HG03280 (cell line): ENCODE data around the gene RPS6KA2.
"Not testable (repeated sequence)": the region's sequence is repeated elsewhere in the genome, so short reads cannot be mapped to it uniquely, and the experiment has no call there.

Experiments used
- ATAC-seq: cut with Tn5 transposase; IDR thresholded peaks from one replicate; pipeline ENCODE4 v1.9.1; 2021; ENCODE audit warnings: mild to moderate bottlenecking, moderate library complexity; ENCODE audit not compliant: unreplicated experiment

The RPS6KA2 gene

DNA sequence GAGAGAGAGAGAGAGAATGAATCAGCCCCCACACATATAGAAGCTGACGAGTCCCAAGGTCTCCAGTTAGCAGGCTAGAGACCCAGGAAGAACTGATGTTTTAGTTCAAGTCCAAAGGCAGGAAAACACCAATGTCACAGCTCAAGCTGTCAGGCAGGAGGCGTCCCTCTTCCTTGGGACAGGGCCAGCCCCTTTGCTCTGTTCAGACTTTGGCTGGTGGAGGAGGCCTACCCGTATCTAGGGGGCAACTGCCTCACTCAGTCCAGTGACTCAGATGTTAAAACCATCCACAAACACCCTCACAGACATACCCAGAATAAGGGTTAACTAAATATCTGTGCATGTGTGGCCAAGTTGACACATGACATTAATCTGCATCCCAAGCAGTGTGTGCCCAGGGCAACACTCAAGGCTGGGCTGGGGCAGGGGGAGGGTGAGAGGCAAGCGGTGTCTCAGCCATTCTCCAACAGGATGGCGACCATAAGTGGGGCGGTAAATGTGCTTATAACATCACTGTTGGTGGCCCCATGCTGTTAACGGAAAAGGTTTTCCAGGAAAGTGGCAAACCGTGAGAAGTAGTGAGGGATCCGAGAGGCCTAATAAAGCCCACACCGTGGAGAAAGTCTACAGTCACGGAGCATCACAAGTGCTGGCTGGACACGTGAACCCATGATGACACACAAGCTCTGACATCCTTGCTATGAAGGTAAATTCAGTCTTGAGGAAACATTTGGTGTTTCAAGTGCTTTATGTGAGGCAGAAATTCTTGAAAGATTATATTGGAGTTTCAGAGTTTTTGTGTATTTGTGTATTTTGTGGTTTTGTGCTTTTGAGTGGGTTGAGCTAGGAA, 68.7 kb downstream of the RPS6KA2 start:
- no peak for ATAC-seq

DNA sequence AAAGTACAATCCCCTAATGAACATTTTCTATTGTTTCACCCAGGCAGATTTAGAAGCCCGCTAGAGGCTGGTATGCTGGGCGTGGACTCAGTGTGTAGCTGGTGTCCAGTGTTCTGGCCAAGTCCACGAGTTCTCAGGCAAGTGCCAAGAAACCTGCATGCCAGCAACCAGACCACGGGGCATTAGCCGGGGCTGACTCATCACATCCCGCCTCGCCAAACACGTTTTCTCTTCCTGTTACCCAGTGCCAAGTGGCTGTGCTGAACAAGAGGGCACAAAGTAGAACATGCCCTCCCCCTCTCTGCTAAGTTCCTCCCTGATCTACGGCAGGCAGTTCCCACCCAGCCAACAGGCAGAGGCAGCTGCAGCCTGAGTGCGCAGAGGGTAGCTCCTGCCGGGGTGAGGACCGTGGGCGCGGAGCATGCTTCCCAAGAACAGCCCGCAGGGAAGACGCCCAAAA, 70.2 kb downstream of the RPS6KA2 start:
- ATAC-seq = no peak

DNA sequence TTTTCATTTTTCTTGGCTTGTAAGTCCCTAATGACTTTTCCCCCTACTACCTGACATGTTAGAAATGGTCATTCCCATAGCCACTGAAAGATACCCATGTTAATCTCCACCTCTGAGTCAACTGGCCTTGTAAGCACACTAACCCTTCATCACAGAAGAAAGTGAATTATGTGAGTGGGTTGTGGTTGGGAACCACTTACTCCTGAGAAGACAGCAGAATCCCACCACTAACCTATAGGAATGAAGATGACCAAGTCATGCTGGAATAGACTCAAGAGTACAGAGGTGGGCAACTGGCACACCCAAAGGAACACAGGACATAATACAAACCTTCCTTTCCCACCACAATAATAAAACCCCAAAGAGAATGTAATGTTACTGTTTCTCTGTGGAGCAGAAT, 70.7 kb downstream of the RPS6KA2 start:
- no peak for ATAC-seq

DNA sequence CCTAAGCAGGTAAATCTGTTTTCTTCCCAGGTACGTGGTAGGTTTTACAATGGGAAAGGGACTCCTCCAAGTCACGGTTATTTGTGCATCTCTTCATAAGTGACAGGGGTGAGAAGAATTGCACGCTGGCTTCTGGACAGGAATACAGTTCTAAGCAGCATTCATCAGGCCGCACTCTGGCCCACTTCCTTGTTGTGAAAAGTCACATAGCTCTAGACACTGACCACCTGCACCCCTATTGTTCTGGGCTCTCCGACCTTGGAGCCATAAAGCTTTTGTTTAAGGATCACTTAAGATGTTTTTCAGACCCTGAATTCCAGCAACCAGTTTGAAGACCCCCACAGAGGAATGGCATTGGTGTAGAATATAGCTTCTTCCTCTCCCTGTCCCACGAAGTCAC, 72.0 kb downstream of the RPS6KA2 start:
- ATAC-seq = no peak

DNA sequence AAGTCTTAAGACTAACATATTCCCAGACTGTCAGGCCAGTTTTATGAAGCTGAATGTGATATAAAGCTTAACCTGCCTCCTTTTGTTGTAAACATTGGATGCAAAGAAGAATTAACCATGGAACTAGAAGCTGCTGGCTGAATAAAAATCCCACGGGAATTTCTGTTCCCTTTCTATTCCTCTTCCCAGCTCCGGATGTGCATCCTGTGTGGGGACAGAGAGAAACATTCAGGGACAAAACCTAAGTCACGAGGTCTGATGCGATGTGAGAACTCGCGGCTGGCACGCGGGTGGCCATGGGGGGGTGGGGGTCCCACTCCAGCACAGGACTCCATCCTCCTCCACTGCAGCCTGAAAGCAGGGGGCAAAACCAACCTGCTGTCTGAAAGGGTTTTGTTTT, 72.7 kb downstream of the RPS6KA2 start:
- ATAC-seq = no peak

DNA sequence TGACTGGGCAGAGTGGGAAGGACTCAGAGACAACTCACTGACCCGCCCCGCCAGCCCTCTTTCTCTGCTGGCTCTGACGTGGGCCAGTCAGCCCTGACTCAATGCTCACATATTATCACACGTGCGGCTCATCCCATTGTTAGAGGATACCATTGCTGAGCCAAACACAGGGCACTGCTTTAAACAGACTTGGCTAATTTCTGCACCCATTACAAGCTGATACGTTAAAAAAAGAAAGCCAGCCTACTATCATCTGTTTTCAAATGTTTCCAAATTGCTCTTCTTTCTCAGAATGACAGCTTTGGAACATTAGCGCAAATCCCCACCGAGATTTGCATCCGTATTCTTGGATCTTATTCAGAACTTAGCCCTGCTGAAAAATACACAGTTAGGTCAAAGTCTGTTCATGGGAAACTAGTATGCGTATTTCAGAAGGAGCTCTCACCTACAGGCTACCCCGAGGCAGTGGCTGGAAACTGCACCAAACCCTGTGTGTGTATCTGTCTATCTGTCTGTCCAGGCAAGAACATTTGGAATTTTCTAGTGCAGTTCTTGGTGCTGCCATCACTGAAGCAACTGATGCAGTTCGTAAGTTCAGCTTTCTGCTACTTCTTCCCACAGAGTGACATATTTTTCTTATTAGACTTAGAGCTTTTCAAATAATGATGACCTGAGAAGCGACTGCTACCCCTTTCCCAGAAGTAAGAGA, 73.3 kb downstream of the RPS6KA2 start:
- no peak for ATAC-seq

DNA sequence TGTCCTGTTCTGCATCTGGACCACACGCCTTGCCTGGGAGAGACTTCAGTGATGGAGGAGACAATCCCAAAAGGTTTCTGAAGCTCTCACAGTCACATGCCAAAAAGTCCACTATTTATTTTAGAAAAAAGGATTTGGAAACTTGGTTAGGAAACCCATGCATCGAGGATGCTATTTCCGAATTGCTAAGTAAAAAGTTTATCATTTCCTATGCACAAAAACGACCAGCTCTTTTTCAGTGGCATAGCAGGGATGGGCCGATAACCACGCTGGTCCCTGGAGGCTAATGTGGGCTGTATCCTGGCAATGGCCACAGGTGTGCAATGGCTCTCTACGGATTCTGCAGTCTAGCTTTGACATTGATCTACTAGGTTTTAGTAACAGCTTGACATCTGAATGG, 74.5 kb downstream of the RPS6KA2 start:
- ATAC-seq = no peak

DNA sequence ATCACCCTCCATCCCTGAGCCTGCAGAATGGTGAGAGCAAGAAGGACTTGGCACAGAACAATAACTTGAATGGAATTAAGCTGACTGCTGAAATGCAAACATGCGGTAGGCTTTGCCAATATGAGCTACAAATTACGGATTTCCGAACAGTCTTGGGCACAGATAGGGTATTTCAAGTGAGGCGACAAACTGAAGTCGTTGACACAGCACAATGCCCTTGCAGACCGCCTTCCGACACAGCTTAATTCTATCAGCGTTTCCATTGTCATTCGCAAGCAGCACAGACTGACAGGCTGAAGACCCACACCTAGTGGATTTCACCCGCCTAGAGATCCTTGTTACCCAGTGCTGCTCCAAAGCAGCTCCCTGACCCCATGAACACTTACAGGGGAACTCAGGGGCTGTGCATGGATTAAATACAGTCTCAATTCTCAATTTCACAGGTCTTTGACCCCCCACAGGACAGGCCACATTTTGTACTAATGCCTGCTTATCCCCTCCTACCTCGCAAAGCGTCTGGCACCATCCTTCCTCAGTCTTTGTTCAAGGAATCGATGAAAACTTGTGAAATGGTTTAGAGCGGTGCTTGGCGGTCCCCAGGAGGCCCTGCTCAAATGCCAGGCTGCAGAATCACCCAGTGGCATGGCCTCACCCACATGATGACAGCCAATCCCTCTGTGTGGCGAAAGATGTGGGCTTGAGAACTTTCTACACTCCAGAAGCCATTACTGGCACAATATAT, 75.1 kb downstream of the RPS6KA2 start:
- ATAC-seq = no peak

DNA sequence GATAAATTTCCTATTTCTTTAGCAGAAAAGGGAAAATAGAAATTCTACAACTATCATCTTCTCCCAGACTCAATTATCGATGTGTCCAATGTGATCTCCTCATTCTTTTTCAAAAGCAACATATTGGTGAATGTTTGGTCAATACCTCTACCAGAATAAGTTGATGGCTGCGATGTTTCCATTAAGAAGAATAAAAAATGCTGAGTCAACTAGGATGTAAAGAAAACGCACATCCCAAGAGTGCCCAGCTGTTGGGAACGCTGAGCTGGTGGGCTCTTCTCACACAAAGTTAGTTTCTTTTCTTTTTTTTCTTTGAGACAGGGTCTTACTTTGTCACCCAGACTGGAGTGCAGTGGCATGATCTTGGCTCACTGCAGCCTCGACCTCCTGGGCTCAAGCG, 80.4 kb downstream of the RPS6KA2 start:
- ATAC-seq = no peak

DNA sequence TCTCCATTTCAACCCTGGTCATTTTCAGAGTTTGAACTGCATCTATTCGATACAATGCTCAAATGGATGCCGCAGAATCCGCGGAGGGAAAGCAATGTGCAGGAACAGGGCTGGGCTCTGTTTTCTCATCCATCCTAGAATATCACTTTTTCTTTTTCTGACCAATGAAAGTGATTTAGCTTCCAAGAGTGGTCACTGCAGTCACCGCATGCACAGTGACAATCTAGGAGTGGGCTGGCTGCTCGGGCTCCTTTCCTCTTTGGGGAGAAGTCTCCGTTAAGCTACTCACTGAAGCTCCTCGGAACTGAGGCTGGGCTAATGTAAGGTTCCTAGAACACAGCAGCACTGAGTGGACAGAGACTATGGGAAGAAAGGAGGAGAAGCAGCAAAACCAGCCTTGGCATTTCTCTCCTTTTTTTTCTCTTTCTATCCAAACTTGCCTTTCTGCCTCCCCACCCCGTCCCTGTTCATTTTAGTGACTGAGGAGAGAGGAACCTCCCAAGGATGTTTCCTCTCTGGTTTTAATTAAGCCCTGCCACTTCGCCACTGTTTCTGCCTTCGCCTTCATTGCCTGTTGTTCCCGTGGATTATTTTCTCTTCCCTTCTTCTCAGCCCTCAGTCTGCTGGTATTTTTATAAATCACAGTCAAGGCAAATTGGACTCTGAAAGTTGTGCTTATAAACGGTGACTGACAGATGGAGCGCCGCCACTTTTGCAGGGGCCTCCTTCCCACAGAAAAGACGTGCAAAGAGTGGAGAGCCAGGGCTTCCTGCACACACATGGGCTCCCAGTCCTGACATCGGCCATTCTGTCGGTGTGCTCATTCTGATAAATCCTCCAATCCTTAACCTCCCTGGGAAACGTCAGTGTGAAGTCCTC, 81.7 kb downstream of the RPS6KA2 start:
- no peak for ATAC-seq

DNA sequence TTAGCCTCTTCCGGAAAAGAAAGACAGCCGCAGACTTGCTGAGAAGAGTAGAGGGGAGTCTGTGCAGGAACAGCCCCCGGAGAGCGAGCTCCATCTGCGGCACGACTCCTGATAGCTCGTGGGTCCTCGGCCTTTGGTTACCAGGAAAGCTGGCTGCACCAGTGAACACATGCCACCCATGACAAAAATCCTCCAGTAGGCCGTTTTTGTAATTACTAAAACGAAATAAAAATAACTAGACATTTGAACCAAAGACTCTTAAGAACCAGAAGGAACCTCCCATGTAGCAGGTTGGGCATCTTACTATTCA, 82.8 kb downstream of the RPS6KA2 start:
- no peak for ATAC-seq

DNA sequence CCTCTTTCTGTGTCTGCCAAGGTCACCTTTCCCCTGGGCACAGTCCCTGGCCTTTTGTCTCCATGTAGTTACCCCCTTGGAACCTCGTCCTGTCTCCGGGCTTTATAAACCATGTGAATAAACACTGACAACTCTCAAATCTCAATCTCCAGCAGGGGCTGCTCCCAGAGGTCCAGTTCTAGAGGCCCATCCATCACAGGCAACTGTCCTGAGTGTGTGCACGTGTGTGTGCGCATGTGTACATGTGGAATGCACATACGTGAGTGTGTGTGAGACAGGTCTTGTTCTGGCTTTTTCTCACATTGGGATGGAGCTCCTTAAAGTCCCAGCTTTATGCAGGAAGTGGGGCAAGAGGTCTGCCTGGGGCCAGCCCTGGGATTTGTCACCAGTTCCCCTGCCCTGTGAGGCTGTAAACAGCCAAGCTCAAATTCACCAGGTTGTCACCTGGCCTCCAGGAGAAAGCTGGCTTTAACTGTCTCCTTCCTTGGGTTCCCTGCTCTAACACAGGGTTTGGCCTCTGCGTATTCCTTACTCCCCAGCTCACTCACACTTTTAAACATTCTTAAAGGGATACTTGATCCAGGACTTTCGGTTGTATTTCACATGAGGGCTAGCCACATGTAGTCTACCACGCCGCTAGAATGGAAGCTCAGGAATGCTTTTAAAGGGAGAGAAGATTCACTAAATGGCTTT, 83.3 kb downstream of the RPS6KA2 start:
- ATAC-seq = no peak

DNA sequence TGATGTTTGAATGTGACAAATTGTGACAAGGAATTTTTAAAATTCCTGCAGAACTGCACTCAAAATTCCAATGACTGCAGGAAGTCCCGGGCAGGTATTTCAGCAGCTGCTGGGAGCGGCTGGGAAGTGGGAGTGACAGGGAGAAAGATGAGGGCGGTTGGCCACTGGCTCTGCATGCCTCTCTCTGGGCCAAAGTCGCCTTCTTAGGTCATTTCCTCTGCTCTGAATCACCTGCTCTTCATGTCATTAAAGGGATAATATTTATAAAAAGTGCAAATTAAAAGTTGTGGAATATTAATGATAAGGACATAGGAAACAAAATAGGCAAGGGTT, 84.5 kb downstream of the RPS6KA2 start:
- no peak for ATAC-seq

DNA sequence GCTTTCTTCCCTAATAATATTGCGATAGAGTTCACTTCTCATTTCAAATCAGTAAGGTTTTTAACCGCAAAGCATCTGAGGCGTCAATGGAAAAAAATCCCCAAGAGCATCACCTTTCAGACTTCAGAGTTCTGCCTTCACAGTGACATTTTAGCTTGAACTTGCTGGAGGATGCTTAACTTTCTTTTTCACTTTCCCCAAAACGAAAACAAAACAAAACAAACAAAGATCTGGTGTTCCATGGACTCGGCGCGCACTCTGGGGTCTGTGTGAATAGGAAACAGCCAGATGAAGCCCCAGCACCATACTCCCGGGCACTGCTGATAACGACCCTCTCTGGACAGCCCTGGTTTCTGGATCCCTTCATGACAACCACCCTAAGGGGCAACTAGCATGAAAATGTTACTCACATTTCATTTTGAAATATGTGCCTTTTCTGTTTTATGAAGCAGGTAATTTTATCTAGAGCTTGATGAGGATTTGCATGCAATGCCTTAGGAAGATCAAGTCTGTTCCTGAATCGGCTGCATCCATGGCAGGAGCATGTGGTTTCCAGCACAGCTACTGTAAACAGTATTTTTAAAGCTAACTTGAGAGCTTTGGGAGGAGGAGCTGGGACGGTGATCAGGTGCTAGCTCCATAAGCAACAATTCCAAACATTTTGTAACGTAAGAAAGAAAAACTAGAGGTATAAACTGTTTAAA, 85.0 kb downstream of the RPS6KA2 start:
- ATAC-seq = no peak

DNA sequence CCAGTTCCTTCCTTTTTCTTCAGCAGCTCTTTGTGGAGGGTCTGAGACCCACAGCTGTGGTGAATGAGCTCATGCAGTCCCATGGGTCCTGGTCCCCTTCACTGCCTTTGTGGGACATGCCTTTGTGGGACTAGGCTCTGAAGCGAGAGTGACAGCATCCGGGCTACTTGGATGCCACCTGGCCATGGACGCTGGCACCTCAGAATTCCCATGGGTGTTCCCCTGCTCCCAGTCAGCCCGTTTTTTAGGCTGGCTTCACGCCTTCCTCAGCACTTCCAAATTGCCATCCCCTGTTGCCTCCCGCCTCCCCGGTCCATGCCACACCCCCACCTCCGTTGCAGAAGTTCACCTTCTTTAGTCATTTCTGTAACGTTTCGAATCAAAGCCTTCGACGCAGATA, 85.7 kb downstream of the RPS6KA2 start:
- peak; percentile 20 for ATAC-seq

DNA sequence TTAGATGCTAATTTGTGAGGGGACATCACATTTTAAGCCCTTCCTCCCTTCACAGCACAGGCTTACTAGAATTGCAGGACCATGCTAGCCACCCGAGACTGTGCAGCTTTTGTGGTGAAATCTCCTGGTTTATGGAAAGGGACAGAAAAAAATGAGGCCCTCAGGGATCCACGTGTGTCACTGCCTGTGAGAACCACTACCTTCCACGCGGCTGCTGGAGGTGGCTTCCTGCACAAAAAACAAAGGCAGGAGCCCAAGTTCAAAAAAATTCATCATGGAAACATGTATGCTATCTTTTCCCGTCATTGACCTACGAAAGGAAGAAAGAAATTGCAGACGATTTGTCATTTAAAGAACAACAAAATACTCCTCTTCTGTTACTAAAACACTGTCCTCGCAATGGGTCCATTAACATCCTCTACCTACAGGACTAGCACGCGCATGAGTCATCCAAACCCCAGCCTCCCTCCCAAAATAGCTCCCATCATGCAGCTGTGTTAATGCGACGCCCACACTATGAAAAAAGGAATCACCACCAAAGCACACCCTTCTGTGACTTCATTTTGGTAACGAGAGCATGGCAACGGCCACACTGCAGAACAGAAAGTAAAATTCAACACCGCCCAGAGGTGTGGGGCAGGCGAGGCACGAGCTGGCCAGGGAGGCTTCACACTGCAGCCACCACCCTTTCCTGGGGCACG, 86.3 kb downstream of the RPS6KA2 start:
- ATAC-seq = peak; percentile 98

DNA sequence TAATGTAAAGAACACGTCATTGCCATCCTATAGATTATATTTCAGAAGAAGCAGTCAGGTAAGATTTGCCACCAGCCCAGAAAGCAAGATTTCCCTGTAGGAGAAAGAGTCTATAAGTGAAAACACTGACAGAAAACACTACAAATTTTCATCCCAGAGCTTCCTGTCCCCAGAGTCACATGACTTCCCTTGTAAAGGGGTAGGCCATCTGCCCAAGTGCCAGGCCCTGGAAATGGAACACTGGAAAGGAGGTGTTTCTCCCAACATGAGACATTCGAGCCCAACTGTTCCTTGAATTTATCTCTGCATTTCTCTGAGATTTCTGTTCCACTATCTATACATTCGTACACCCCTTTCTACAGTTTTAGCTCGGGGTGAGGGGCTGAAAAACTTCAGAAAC, 87.5 kb downstream of the RPS6KA2 start:
- ATAC-seq = no peak

DNA sequence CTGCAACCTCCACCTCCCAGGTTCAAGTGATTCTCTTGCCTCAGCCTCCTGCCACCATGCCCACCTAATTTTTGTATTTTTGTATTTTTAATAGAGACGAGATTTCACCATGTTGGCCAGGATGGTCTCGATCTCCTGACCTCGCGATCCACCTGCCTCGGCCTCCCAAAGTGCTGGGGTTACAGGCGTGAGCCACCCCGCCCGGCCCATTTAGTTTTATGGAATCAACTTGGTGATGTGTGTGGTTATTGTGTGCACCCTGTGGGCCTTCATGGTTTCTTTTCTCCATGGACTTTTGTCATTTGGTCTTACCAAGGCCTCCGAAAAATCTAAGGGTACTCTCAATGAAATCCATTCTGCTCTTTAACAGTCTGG, 88.1 kb downstream of the RPS6KA2 start:
- not testable (repeated sequence) for ATAC-seq

DNA sequence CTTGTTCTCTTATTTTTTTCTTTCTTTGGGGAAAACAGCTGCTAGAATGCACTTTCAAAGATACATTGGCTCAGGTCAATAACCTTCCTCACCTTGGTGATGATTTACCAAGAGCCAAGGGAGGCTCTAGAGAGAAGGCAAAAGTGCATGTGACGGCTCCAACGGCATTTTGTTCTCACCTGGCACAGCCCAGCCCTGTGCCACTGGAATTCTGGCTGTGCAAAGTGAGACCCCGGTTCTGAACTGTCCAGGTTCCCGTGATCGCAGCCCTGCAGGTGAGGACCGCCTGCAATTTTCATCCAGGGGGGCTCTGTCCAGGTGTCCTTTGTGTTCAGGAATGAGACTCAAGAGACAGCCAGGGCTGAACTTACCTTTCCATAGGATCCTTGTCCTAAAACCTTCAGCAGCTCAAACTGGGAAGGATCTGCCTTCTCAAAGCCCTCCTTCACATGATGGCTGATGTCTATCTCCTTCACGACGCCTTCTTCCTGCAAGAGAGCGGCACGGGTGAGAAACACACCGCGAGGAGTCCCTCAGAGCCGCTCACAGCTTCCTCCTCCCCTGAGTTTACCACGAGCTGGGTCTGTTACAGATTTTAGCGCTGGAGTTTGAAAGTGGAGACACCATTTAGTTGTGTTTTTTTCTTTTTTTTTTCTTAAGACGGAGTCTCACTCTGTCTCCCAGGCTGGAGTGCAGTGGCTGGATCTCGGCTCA, 88.6 kb downstream of the RPS6KA2 start:
- ATAC-seq = no peak
